GM23248 (cell line): ENCODE measurements around the gene HOXB3.

ENCODE experiments used
- EZH2 ChIP-seq: fragments of 200-600 bp; sonication (generic); IDR thresholded peaks from 2 replicates; pipeline ENCODE4 v1.6.1; 2018; ENCODE audit warnings: antibody characterized with exemption, mild to moderate bottlenecking; ENCODE audit not compliant: insufficient read depth, poor library complexity, severe bottlenecking
- EZH2phosphoT487 ChIP-seq: fragments of 200-600 bp; sonication (generic); IDR thresholded peaks from 2 replicates; pipeline ENCODE4 v1.6.1; 2018; ENCODE audit warnings: antibody characterized with exemption, moderate library complexity, mild to moderate bottlenecking, low read depth; ENCODE audit not compliant: insufficient read depth

DNA sequence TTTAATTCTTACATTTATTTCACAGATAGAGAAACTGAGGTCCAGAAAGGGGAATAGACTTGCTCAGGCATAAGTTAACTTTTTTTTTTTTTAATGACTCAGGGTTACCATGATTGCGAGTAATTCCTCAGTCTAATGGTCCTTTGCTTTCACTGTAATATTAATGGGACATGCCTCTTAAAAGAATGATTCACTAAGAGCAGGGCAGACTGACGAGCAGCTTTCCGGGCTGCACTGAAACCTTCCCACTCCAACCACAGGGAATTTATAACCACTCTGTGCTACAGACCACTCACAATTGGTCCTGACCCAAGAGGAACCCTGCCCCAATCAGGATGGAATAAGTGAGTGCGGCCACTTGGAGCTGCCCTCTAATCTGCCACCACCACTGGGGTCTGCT, 50.9 kb downstream of the HOXB3 start:
- TF ChIP-seq EZH2phosphoT487 = no peak
- no peak for TF ChIP-seq EZH2
